ENCODE data around the gene HMGB4.

- TF ChIP-seq MAX (IDR thresholded peaks at IDR 0.05; ENCODE audit: low read depth) (no peak), JUND (IDR thresholded peaks at IDR 0.05) (no peak), FOXM1 (IDR thresholded peaks at IDR 0.05; ENCODE audit: low read depth) (no peak), MXI1 (IDR thresholded peaks at IDR 0.05; ENCODE audit: low read depth, low read length) (no peak), POLR2AphosphoS5 (IDR thresholded peaks at IDR 0.05; ENCODE audit: low read depth, low read length) (no peak), CTCF (IDR thresholded peaks at IDR 0.05) (no peak)
These were observed 21.5 kb upstream of the HMGB4 start for GRCh38 chr1:33842348-33842747.

All from SK-N-SH (cell line).